HG03097 (cell line): Measurements from ENCODE around the gene FIBP.

Experiments used
- ATAC-seq: cut with Tn5 transposase; IDR thresholded peaks from one replicate; pipeline ENCODE4 v1.9.1; 2021; ENCODE audit not compliant: unreplicated experiment, low FRiP score

The FIBP gene

GRCh38 chr11:65860278-65861164 lies 27.8 kb downstream of the FIBP start, which contains the start of gene MUS81:
TSS of gene MUS81 (plus strand) at chr11:65860433. CDS start at chr11:65860754, 321 bp downstream.
- peak; percentile 21 for ATAC-seq

DNA sequence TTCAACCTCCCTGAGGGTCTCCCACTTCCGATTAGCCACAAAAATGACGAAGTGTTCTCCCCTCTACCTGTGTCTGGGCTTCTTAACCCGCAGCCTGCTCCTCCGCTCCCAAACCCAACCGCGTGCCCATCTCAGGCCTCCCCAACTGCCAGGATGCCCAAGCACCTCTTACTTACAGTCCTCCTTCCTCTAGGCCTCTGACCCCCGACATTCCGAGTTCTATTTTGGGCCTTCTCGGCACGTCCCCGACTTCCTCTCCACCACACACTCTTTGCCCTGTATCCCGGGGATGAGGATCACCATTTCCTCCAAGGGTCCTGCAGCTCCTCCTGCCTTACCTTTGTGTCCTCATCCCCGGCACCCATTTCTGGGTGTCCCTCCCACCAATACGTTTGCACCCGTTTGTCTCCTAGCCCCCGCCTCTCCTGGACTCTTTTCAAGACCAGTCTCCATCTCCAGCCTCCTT lies 28.4 kb downstream of the FIBP start:
- ATAC-seq: no peak

DNA sequence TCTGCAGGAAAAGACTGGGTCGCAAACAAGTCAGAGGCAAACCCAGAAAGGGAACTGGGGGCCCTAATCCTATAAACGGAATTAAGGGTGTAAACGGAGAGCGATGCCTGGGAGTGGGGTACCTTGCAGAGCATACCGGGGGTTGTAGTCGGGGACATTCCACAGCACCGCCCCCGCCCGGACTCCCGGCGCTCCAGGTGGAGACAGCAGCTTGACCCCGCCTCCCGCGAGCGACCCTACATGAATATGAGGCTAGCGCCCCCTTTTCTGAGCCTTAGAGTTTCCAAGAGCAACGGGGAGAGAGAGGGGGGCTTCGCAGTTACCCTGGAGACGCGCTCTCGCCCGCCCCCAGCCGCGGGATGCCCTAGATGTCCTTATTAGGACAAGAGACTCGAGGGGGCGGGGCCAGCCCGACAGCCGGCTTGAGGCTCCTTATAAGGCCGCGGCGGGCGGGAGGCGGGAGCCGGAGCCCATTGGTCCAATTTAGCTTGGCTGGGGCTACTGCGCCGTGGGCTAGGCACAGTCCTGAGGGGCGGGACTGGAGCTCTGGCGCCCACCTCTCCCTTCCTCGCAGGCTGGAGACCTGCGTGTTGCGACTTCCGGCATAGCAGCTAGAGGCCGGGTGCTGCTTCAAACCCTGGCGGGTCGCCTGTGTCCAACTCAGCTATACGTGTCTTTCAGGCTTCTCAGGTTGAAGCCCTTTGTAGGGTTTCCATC lies 29.0 kb downstream of the FIBP start:
- peak; percentile 39 for ATAC-seq

GRCh38 chr11:65858681-65859087 lies 29.6 kb downstream of the FIBP start:
- no peak for ATAC-seq

DNA sequence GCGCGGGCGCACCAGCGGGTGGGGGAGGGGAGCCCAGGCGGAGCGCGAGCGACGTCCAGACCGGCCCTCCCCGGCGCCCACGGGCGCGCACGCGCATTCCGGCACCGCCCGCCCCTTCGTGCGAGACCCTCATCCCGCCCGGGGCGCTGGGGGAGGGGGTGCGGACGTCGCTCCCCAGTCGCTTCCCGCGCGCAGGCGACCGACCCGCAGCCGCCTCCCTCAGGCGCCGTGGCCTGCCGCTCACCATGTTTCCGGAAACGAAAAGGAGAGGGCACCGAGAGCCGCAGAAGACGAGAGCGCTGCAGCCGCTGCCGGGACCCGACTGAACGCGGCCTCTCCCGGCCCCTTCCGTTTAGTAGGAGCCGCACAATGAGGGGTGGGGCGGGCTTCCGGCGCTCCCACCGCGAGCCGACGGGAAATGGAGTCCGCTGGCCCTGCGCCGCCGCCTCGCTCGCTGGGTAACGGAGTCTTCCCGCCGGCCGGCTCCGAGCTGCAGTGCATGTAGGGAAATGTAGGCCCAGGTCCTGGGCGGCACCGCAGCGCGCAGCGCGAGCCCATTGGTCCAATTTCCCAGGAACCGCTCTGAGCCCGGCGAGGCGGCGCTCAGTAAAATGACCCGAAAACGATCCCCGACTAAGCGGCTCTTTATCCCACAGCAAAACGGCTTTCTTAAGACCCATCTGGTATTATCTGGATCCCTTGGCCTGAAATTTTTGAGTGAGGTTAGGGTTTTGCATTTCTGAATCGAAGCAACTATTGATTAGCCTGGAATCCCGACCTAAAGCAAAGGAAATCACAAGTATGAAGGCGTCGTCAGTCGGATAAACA lies 30.2 kb downstream of the FIBP start, which contains the start of gene CFL1:
Gene CFL1, minus strand, starts transcription at position 328 of the 828 bp plus-strand sequence. Its CDS starts 81 bp downstream, at position 247.
- peak; percentile 48 for ATAC-seq

GRCh38 chr11:65857500-65857852 lies 30.8 kb downstream of the FIBP start:
- peak; percentile 9 for ATAC-seq

DNA sequence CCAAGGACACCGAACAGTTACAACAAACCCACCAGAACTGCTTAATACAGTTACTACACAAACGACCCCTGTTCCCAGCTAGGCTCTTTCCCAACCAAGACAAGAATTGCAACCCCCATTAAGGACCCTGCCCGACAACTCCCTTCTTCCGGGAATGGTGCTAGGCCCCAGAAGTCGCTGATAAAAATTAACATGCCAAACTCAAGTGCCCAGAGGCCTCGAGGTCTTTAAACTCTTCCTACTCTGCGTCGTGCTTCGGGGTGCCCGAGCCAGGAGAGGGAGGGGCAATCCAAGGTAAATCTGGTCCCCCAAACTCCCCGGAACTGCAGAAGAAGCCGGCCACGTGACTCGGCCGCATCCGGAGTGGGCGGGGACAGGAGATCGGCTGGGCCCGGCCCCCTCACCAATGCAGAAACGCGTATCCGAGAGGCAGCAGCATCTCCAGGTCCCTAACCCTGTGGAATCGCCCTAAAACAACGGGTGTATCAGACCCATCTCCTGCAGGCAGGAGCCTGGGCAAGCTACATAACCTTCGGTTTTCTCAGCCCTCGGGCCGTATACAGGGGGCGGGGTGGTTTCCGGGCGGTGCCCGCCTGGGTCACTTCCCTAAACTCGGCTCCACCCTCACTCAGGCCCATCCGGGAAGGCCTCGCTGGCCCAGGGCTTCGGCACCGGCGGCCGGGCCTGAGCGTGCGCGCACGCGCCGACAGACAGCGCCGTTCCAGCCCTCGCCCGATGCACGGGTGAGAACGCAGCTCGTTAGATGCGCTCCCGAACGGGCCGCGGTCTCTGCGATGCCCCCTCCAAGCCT lies 31.4 kb downstream of the FIBP start:
- peak; percentile 20 for ATAC-seq

GRCh38 chr11:65855927-65856363 lies 32.3 kb downstream of the FIBP start:
- ATAC-seq: no peak

DNA sequence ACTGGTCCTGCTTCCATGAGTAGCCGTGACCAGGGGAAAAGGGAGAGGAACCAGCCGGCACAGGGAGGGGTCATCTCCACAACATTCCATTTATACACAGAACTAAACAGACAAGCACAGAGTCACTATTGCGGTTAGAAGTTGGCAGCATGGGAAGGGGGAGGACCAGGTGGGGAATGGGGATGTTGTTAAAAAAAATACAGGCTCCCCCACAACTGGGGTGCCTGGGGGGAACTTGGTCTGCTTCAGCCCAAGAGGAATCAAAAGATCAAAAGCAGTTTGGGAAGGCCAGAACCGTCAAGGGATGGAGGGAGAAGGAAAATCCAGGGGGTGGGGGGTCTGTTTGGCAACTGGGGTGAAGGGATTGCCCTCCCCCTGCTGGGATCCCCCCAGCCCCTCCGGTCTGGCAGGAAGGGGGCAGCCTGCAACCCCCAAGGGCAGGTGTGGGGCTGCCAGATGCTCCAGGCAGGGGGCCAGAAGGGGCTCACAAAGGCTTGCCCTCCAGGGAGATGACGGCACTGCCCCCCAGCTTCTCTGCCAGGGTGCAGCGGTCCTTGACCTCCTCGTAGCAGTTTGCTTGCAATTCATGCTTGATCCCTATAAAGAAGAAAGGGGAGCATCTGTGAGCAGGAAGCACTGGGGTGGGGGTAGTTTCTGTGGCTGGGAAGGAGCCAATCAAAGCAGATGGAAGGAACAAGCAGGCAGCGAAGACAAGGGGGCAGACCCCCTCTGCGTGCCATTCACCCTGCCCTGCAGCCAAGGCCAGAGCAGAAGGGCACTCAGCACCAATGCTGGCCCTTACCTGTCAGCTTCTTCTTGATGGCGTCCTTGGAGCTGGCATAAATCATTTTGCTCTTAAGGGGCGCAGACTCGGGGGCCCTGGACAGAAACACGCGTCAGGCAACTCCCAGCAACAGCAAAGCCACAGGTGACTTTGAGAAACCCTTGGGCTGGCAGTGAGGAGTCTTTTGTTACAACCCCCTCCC lies 33.1 kb downstream of the FIBP start:
- no peak for ATAC-seq

DNA sequence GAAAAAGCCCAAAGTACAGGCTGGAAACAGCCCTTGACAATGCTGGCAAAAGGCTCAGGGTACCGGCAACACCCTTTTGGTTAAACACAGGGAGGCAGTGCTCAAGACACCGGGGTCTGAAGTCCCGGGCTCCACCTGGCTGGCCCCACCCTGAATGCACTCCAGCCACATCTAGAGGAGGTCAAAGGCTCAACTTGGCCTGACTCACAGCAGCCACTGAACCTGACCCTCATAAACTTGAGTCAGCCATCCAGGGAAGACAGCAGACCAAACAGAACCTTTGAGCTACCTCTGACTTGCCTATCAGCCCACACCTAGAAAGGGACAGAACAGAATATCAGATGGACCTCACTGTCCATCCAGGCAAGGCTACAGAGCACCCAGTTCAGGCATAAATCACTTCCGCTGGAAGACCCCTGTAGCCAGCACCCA lies 34.1 kb downstream of the FIBP start:
- no peak for ATAC-seq

DNA sequence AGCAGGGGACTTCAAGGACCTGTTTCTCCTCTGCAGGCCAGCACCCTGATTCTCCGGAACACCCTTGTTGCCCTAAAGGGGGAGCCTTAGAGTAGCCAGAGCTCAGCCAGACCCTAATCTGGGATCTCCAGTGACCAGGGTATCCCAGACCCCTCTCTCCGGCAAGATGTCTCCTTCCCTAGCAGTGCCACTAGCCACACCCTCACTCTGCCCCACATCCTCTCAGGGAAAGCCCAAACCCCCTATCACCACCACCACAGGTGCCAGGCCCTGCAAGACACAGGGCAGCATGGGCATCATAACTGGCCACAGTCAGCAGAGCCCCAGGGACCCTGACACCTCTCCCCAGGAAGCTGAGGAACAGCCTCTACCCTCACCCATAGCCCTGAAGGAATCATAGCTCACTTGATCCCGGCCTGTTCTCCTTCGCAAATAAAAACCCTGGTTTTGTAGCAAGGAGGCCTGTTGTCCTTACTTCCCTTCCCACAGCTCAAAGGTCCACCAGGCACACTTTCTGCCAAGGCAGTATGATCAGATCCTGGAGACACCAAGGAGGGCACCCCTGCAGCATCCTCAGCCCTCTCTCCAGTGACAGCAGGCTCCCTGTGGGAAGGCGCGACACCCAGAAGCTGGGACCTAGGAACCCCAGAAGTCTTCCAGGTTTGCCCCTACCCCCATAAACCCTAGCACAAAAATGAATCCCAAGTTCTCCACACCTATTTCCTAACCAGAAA lies 34.9 kb downstream of the FIBP start:
- no peak for ATAC-seq

GRCh38 chr11:65852508-65853245 lies 35.6 kb downstream of the FIBP start:
- ATAC-seq: no peak

DNA sequence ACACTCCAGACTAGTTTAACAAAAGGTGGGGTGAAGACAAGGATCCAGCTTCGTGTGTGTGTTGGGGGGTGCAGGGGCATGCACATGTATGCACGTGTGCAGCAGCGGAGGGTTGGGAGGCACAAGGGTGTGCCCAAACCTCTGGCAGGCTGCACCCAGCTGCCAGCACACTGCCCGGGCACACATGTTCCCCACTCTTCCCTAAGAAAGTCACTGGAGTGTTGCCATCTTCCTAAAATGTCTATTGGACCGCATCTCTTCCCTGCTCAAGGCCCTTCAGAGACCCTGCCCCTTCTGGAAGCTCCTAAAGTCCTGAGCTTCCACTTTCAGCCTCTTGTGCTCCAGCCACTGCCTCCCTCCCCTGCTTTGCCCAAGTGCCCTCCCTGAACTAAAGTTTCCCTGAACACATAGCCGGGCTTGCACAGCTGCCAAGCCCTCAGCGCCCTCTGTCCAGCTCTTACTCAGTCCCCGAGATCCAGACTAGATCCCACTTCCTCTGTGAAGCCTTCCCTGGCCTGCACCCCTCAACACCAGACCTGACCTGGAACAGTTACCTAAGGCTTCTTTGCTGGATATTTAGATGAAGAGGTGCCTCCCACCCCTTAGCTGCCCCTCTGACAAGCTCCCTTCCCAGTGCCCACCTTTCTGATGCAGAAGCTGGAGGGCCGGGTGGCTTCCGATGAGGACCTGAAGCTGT lies 36.3 kb downstream of the FIBP start:
- ATAC-seq: no peak

DNA sequence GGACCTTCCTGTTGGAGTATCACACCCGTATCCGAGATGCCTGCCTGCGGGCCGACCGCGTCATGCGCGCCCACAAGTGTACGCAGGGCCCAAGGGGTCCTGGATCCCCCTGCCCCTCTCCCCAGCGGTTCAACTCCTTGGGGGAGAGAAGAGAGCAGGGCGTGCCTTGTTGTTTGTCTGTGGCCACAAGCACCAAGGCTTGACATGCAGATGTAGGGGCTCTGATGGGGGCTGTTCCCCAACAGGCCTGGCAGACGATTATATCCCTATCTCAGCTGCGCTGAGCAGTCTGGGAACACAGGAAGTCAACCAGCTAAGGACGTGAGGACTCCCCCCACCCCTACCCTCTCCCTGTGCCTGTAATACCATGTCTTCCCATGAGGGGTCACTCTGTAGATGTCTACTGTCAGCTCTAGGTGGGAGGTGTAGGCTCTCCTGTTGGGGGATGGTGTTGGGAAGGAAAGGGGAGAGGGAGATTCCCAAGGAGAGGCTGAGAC lies 37.1 kb downstream of the FIBP start:
- ATAC-seq: no peak

- ATAC-seq: no peak
Observed at GRCh38 chr11:65850217-65851082, 37.8 kb downstream of the FIBP start.
